GM12878 (cell line): ENCODE data around the gene TRIM58. TPM values are rescaled to one million over a fixed set of nuclear protein-coding genes. Genes with fewer than 3 reads are reported as not detected.

Experiments used
- polyA plus RNA-seq, 11 experiments: library from polyadenylated mRNA; depleted of rRNA in 4 of 11; unstranded in 6 of 11; stranded (reverse) in 5 of 11; fragments of >200 nt; fragmentation: Nextera tagmentation in 4 of 11; fragmentation: Illumina TruSeq in 1 of 11; extraction: Ambion mirVana in 4 of 11; extraction: Trizol in 1 of 11; gene quantifications; 1 replicate in 1 of 11; 2 replicates in 10 of 11; pipeline versions ENCODE4 v1.2.1 to v1.2.3, GENCODE V29; 2011 to 2016; ENCODE audit warnings: inconsistent platforms in 2 of 11, missing spikeins in 2 of 11, low read depth in 1 of 11
- total RNA-seq, 4 experiments: library from RNA; depleted of rRNA in 3 of 4; stranded (reverse); fragments of >200 nt in 3 of 4; fragmentation: Illumina TruSeq in 1 of 4; extraction: Trizol in 1 of 4; gene quantifications; 2 replicates each; pipeline versions ENCODE4 v1.2.1 to v1.2.3, GENCODE V29; 2013 to 2021

TRIM58 gene
- total and polyA plus RNA-seq, 10 of the 15 experiments (the other 5 are each of a cell fraction or from before 2014, with no cell fraction given), result not detected

Other genes starting within 250 kb of the TRIM58 start
Only the 7 nearest of the 16 such genes appear.
- not detected in 2 replicates for gene OR1C1, start 96.6 kb upstream of the TRIM58 start, total RNA-seq (2014; rRNA removed)
- not detected in 2 replicates for gene OR1C1, start 96.6 kb upstream of the TRIM58 start, total RNA-seq (2014; rRNA removed; fragmentation: Illumina TruSeq; extraction: Trizol)
- gene OR1C1, start 96.6 kb upstream of the TRIM58 start, total RNA-seq (2021), result not detected in 2 replicates
- not detected in 2 replicates for gene OR1C1, start 96.6 kb upstream of the TRIM58 start, polyA plus RNA-seq (2011; rRNA removed)
- gene OR1C1, start 96.6 kb upstream of the TRIM58 start, polyA plus RNA-seq (2014; fragmentation: Illumina TruSeq; extraction: Trizol), result not detected in 2 replicates
- gene OR1C1, start 96.6 kb upstream of the TRIM58 start, polyA plus RNA-seq (2014; fragmentation: Nextera tagmentation; extraction: Ambion mirVana), result not detected
- not detected in 2 replicates for gene OR1C1, start 96.6 kb upstream of the TRIM58 start, polyA plus RNA-seq (2014; rRNA removed)
- gene OR1C1, start 96.6 kb upstream of the TRIM58 start, polyA plus RNA-seq (2016; fragmentation: Nextera tagmentation; extraction: Ambion mirVana), result not detected
- not detected in 2 replicates for gene OR14A16, start 33.1 kb upstream of the TRIM58 start, total RNA-seq (2014; rRNA removed)
- gene OR14A16, start 33.1 kb upstream of the TRIM58 start, total RNA-seq (2014; rRNA removed; fragmentation: Illumina TruSeq; extraction: Trizol), result not detected in 2 replicates
- not detected in 2 replicates for gene OR14A16, start 33.1 kb upstream of the TRIM58 start, total RNA-seq (2021)
- gene OR14A16, start 33.1 kb upstream of the TRIM58 start, polyA plus RNA-seq (2011; rRNA removed), result not detected in 2 replicates
- not detected in 2 replicates for gene OR14A16, start 33.1 kb upstream of the TRIM58 start, polyA plus RNA-seq (2014; fragmentation: Illumina TruSeq; extraction: Trizol)
- not detected for gene OR14A16, start 33.1 kb upstream of the TRIM58 start, polyA plus RNA-seq (2014; fragmentation: Nextera tagmentation; extraction: Ambion mirVana)
- gene OR14A16, start 33.1 kb upstream of the TRIM58 start, polyA plus RNA-seq (2014; rRNA removed), result not detected in 2 replicates
- gene OR14A16, start 33.1 kb upstream of the TRIM58 start, polyA plus RNA-seq (2016; fragmentation: Nextera tagmentation; extraction: Ambion mirVana), result not detected
- gene OR11L1, start 15.3 kb upstream of the TRIM58 start, total RNA-seq (2014; rRNA removed), result not detected in 2 replicates
- not detected in 2 replicates for gene OR11L1, start 15.3 kb upstream of the TRIM58 start, total RNA-seq (2014; rRNA removed; fragmentation: Illumina TruSeq; extraction: Trizol)
- gene OR11L1, start 15.3 kb upstream of the TRIM58 start, total RNA-seq (2021), result not detected in 2 replicates
- not detected in 2 replicates for gene OR11L1, start 15.3 kb upstream of the TRIM58 start, polyA plus RNA-seq (2011; rRNA removed)
- gene OR11L1, start 15.3 kb upstream of the TRIM58 start, polyA plus RNA-seq (2014; fragmentation: Illumina TruSeq; extraction: Trizol), result not detected in 2 replicates
- gene OR11L1, start 15.3 kb upstream of the TRIM58 start, polyA plus RNA-seq (2014; fragmentation: Nextera tagmentation; extraction: Ambion mirVana), result not detected
- not detected in 2 replicates for gene OR11L1, start 15.3 kb upstream of the TRIM58 start, polyA plus RNA-seq (2014; rRNA removed)
- gene OR11L1, start 15.3 kb upstream of the TRIM58 start, polyA plus RNA-seq (2016; fragmentation: Nextera tagmentation; extraction: Ambion mirVana), result not detected
- not detected in 2 replicates for gene OR2W3, start 38.4 kb downstream of the TRIM58 start, total RNA-seq (2014; rRNA removed)
- not detected in 2 replicates for gene OR2W3, start 38.4 kb downstream of the TRIM58 start, total RNA-seq (2014; rRNA removed; fragmentation: Illumina TruSeq; extraction: Trizol)
- gene OR2W3, start 38.4 kb downstream of the TRIM58 start, total RNA-seq (2021), result not detected in 2 replicates
- not detected in 2 replicates for gene OR2W3, start 38.4 kb downstream of the TRIM58 start, polyA plus RNA-seq (2011; rRNA removed)
- not detected in 2 replicates for gene OR2W3, start 38.4 kb downstream of the TRIM58 start, polyA plus RNA-seq (2014; fragmentation: Illumina TruSeq; extraction: Trizol)
- gene OR2W3, start 38.4 kb downstream of the TRIM58 start, polyA plus RNA-seq (2014; fragmentation: Nextera tagmentation; extraction: Ambion mirVana), result not detected
- not detected in 2 replicates for gene OR2W3, start 38.4 kb downstream of the TRIM58 start, polyA plus RNA-seq (2014; rRNA removed)
- gene OR2W3, start 38.4 kb downstream of the TRIM58 start, polyA plus RNA-seq (2016; fragmentation: Nextera tagmentation; extraction: Ambion mirVana), result not detected
- gene OR2T8, start 63.1 kb downstream of the TRIM58 start, total RNA-seq (2014; rRNA removed), result 0.11 TPM in 1 of 2 replicates, not detected in the other
- not detected in 2 replicates for gene OR2T8, start 63.1 kb downstream of the TRIM58 start, total RNA-seq (2014; rRNA removed; fragmentation: Illumina TruSeq; extraction: Trizol)
- not detected in 2 replicates for gene OR2T8, start 63.1 kb downstream of the TRIM58 start, total RNA-seq (2021)
- gene OR2T8, start 63.1 kb downstream of the TRIM58 start, polyA plus RNA-seq (2011; rRNA removed), result not detected in 2 replicates
- not detected in 2 replicates for gene OR2T8, start 63.1 kb downstream of the TRIM58 start, polyA plus RNA-seq (2014; fragmentation: Illumina TruSeq; extraction: Trizol)
- gene OR2T8, start 63.1 kb downstream of the TRIM58 start, polyA plus RNA-seq (2014; fragmentation: Nextera tagmentation; extraction: Ambion mirVana), result not detected
- not detected in 2 replicates for gene OR2T8, start 63.1 kb downstream of the TRIM58 start, polyA plus RNA-seq (2014; rRNA removed)
- not detected for gene OR2T8, start 63.1 kb downstream of the TRIM58 start, polyA plus RNA-seq (2016; fragmentation: Nextera tagmentation; extraction: Ambion mirVana)
- not detected in 2 replicates for gene OR2AJ1, start 67.7 kb downstream of the TRIM58 start, total RNA-seq (2014; rRNA removed)
- gene OR2AJ1, start 67.7 kb downstream of the TRIM58 start, total RNA-seq (2014; rRNA removed; fragmentation: Illumina TruSeq; extraction: Trizol), result not detected in 2 replicates
- not detected in 2 replicates for gene OR2AJ1, start 67.7 kb downstream of the TRIM58 start, total RNA-seq (2021)
- not detected in 2 replicates for gene OR2AJ1, start 67.7 kb downstream of the TRIM58 start, polyA plus RNA-seq (2011; rRNA removed)
- not detected in 2 replicates for gene OR2AJ1, start 67.7 kb downstream of the TRIM58 start, polyA plus RNA-seq (2014; fragmentation: Illumina TruSeq; extraction: Trizol)
- gene OR2AJ1, start 67.7 kb downstream of the TRIM58 start, polyA plus RNA-seq (2014; fragmentation: Nextera tagmentation; extraction: Ambion mirVana), result not detected
- gene OR2AJ1, start 67.7 kb downstream of the TRIM58 start, polyA plus RNA-seq (2014; rRNA removed), result not detected in 2 replicates
- gene OR2AJ1, start 67.7 kb downstream of the TRIM58 start, polyA plus RNA-seq (2016; fragmentation: Nextera tagmentation; extraction: Ambion mirVana), result not detected
- gene OR2L8, start 91.7 kb downstream of the TRIM58 start, total RNA-seq (2014; rRNA removed), result 0.11 TPM in 1 of 2 replicates, not detected in the other
- gene OR2L8, start 91.7 kb downstream of the TRIM58 start, total RNA-seq (2014; rRNA removed; fragmentation: Illumina TruSeq; extraction: Trizol), result not detected in 2 replicates
- not detected in 2 replicates for gene OR2L8, start 91.7 kb downstream of the TRIM58 start, total RNA-seq (2021)
- not detected in 2 replicates for gene OR2L8, start 91.7 kb downstream of the TRIM58 start, polyA plus RNA-seq (2011; rRNA removed)
- gene OR2L8, start 91.7 kb downstream of the TRIM58 start, polyA plus RNA-seq (2014; fragmentation: Illumina TruSeq; extraction: Trizol), result not detected in 2 replicates
- not detected for gene OR2L8, start 91.7 kb downstream of the TRIM58 start, polyA plus RNA-seq (2014; fragmentation: Nextera tagmentation; extraction: Ambion mirVana)
- gene OR2L8, start 91.7 kb downstream of the TRIM58 start, polyA plus RNA-seq (2014; rRNA removed), result not detected in 2 replicates
- gene OR2L8, start 91.7 kb downstream of the TRIM58 start, polyA plus RNA-seq (2016; fragmentation: Nextera tagmentation; extraction: Ambion mirVana), result not detected